Measurements from ENCODE around the gene RALA.
"Not testable (repeated sequence)": the region's sequence is repeated elsewhere in the genome, so short reads cannot be mapped to it uniquely, and the experiment has no call there.

RALA gene

DNA sequence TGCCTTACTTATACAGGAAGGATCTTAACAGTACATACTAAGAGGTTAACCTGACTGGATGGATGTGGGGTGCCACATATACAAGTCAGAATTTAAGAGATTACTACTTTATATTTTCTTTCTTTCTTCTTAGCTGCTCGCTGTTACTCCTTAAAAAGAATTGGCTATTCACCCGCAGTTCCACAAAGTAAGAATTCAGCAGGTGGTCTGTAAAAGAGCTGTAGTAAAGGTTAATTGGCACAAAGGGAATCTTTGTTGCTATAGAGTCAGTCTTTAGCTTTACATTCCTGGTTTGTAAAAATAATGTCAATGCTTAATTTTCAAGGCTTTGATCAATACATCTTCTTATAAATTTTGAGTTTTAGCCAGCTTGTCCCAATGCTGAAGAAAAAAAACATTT lies 43.2 kb downstream of the RALA start:
- CTCF ChIA-PET, result interaction anchor here (1.6 to 2.1 kb wide), 2 partner anchors 9 to 21 kb away, joined by 4 to 5 read pairs; no protein-coding TSS in a partner anchor
- TF ChIP-seq, protein P1, sequence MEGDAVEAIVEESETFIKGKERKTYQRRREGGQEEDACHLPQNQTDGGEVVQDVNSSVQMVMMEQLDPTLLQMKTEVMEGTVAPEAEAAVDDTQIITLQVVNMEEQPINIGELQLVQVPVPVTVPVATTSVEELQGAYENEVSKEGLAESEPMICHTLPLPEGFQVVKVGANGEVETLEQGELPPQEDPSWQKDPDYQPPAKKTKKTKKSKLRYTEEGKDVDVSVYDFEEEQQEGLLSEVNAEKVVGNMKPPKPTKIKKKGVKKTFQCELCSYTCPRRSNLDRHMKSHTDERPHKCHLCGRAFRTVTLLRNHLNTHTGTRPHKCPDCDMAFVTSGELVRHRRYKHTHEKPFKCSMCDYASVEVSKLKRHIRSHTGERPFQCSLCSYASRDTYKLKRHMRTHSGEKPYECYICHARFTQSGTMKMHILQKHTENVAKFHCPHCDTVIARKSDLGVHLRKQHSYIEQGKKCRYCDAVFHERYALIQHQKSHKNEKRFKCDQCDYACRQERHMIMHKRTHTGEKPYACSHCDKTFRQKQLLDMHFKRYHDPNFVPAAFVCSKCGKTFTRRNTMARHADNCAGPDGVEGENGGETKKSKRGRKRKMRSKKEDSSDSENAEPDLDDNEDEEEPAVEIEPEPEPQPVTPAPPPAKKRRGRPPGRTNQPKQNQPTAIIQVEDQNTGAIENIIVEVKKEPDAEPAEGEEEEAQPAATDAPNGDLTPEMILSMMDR (IDR thresholded peaks at IDR 0.05; ENCODE audit: control extremely low read depth, extremely low read depth, low read depth, missing control alignments), result no peak
- POLR2A ChIA-PET, result interaction anchor here (0.6 kb wide), 1 partner anchor 63 kb away, joined by 4 read pairs; no protein-coding TSS in a partner anchor
- DNase-seq (ENCODE audit: extremely low spot score), result no peak

DNA sequence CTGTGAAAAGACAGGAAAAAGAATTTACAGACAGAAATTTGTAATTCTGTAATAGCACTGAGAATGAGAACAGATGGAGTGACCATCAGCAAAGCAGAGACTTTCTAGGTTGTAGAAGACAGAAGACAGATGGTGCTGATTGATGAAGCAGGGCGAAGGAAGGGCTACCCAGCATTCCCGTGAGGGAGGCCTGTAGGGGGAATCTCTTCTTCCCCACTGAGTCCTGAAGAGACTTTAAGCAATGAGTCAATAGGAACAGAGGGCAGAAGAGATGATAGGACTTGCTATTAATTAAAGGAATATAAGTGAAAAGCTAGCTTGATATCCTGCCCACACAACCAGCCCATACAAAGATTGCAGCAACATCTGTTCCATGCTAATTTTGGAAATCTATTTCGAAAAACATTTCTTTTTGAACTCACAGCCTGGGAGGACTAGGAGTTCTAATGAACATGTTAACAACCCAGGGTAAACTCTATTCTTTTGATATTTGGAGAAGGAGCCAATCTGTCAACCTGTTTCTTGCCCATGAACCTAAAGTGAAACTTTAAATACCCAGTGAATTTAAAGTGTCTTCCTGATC lies 44.1 kb downstream of the RALA start:
- ChIA-PET POLR2A (no interaction called here), CTCF (no interaction called here)
- no peak for DNase-seq (ENCODE audit: extremely low spot score)
- TF ChIP-seq, protein P1 (IDR thresholded peaks at IDR 0.05; ENCODE audit: control extremely low read depth, extremely low read depth, low read depth, missing control alignments), result no peak

DNA sequence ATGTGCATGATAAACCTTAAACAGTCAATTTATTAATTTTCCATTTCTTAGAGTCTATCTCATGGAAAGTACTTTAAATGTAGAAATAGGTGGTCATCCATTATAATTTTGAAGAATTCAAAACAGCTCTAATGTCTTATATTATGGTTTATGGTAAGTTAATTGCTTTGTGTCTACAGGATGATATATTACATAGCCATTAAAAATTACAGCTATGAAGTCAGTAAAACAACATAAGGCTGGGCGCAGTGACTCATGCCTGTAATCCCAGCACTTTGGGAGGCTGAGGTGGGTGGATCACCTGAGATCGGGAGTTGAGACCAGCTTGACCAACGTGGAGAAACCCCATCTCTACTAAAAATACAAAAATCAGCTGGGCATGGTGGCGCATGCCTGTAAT lies 44.9 kb downstream of the RALA start:
- CTCF ChIA-PET; POLR2A ChIA-PET; DNase-seq (ENCODE audit: extremely low spot score): not testable (repeated sequence)

DNA sequence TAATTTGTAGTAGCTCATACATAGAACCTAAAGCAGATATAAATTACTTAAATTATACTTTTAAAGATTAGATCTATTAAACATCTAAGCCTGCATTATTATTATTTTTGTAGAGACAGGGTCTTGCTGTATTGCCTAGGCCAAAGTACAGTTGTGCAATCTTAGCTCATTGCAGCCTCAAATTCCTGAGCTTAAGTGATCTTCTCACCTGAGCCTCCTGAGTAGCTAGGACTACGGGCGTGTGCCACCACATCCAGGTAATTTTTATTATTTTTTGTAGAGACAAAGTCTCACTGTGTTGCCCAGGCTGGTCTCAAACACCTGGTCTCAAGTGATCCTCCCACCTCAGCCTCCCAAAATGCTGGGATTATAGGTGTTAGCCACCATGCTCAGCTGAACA lies 46.7 kb downstream of the RALA start:
- POLR2A ChIA-PET, result no interaction called here
- CTCF ChIA-PET, result interaction anchor here (1.1 to 1.7 kb wide), 2 partner anchors 16 to 90 kb away, joined by 4 to 6 read pairs; no protein-coding TSS in a partner anchor
- TF ChIP-seq, protein P1 (IDR thresholded peaks at IDR 0.05; ENCODE audit: control extremely low read depth, extremely low read depth, low read depth, missing control alignments), result no peak
- DNase-seq (ENCODE audit: extremely low spot score), result no peak

DNA sequence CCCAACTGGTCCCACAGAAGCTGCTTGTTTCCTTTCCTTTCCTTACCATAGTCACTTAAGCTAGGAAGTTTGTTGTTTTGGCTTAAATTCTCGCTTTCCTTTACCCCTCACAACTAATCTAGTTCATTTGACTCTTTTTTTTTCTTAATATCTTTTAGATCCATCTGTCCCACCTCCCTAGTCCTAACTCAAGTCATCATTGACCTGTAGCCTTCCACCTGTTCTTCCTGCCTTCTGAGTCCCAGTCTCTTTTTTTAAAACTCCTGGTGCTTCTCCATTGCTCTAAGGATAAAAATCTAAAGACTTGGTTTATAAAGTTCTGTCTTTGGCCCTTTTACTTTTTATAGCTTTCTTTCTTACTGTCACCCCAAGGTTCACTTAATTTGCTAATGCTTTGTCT lies 47.6 kb downstream of the RALA start:
- TF ChIP-seq, protein P1 (IDR thresholded peaks at IDR 0.05; ENCODE audit: control extremely low read depth, extremely low read depth, low read depth, missing control alignments), result no peak
- POLR2A ChIA-PET, result no interaction called here
- DNase-seq (ENCODE audit: extremely low spot score), result no peak
- CTCF ChIA-PET, result interaction anchor here (0.9 to 2.3 kb wide), 6 partner anchors 8 to 91 kb away, joined by 3 to 7 read pairs (median 4); no protein-coding TSS in a partner anchor

DNA sequence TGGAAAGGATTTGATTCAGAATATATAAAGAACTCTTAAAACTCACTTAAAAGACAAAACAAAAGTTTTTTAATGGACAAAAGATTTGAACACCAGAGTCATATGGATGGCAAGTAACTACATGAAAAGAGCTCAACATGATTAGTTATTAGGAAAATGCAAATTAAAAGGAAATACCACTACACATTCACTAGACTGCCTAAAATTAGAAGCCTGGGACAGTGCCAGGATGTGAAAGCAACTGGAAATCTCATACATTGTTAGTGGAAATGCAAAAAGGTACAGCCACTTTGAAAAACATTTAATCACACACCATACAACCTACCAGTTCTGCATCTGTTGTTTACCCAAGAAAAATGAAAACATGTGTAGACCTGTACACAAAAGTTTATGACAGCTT lies 48.8 kb downstream of the RALA start:
- ChIA-PET CTCF (interaction anchor here (1.7 to 2.3 kb wide), 3 partner anchors 13 to 25 kb away, joined by 4 to 7 read pairs (median 4); no protein-coding TSS in a partner anchor), POLR2A (interaction anchor here (0.6 kb wide), 1 partner anchor 13 kb away, joined by 3 read pairs; no protein-coding TSS in a partner anchor)
- no peak for DNase-seq (ENCODE audit: extremely low spot score)
- TF ChIP-seq, protein P1 (IDR thresholded peaks at IDR 0.05; ENCODE audit: control extremely low read depth, extremely low read depth, low read depth, missing control alignments), result no peak

DNA sequence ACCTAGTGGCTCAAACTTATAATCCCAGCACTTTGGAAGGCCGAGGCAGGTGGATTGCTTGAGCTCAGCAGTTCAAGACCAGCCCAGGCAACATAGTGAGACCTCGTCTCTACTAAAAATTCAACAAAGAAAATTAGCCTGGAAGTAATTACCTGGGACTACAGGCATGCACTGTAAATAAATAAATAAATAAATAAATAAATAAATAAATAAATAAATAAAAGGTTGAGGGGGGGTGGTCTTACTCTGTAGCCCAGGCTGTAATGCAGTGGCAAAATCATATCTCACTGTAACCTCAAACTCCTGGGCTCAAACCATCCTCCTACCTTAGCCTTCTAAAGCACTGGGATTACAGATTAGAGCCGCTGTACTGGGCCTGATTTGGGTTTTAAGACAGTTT lies 50.5 kb downstream of the RALA start:
- TF ChIP-seq, protein P1 (IDR thresholded peaks at IDR 0.05; ENCODE audit: control extremely low read depth, extremely low read depth, low read depth, missing control alignments), result no peak
- POLR2A ChIA-PET, result no interaction called here
- CTCF ChIA-PET, result interaction anchor here (1.1 kb wide), 1 partner anchor 73 kb away, joined by 3 read pairs; no protein-coding TSS in a partner anchor
- DNase-seq (ENCODE audit: extremely low spot score), result no peak
